Calu3 (cell line): ENCODE measurements around the gene APOL3. TPM values are rescaled to one million over a fixed set of nuclear protein-coding genes. Genes with fewer than 3 reads are reported as not detected.
"Not testable (repeated sequence)": the region's sequence is repeated elsewhere in the genome, so short reads cannot be mapped to it uniquely, and the experiment has no call there.

Source experiments
- BruUV-seq: library from RNA; stranded (reverse); fragments of 400-500 nt; replicated peaks from 2 replicates; lab custom pipeline; 2021; lab: Mats Ljungman, UMichigan
- CTCF ChIA-PET: fragments of 300-600 bp; sonication (Branson Sonifier 250); formaldehyde crosslinking; loops from one replicate; lab custom pipeline; 2022; ENCODE audit warnings: antibody characterized with exemption; lab: Charles Lee
- DNase-seq: peaks from one replicate; pipeline ENCODE4 v3.0.0; 2022
- H3K27ac Mint-ChIP-seq: one replicate; pipeline ENCODE4 v1.8.0; 2022; ENCODE audit warnings: mixed read lengths; ENCODE audit not compliant: unreplicated experiment
- H3K27me3 Mint-ChIP-seq: one replicate; pipeline ENCODE4 v1.8.0; 2022; ENCODE audit warnings: mixed read lengths; ENCODE audit not compliant: unreplicated experiment
- H3K36me3 Mint-ChIP-seq: one replicate; pipeline ENCODE4 v1.8.0; 2022; ENCODE audit warnings: mild to moderate bottlenecking, moderate library complexity, mixed read lengths; ENCODE audit not compliant: insufficient read depth, unreplicated experiment
- H3K4me1 Mint-ChIP-seq: one replicate; pipeline ENCODE4 v1.8.0; 2022; ENCODE audit warnings: mild to moderate bottlenecking, low read depth, mixed read lengths; ENCODE audit not compliant: unreplicated experiment
- H3K4me3 Mint-ChIP-seq: one replicate; pipeline ENCODE4 v1.8.0; 2022; ENCODE audit warnings: mild to moderate bottlenecking, low read depth, moderate library complexity, mixed read lengths; ENCODE audit not compliant: unreplicated experiment
- H3K9me3 Mint-ChIP-seq: one replicate; pipeline ENCODE4 v1.8.0; 2022; ENCODE audit warnings: low read depth, mixed read lengths; ENCODE audit not compliant: unreplicated experiment
- CTCF ChIP-seq: fragments of 200-600 bp; IDR thresholded peaks from one replicate; pipeline ENCODE4 v1.8.0; 2022; ENCODE audit warnings: antibody characterized with exemption; ENCODE audit not compliant: unreplicated experiment
- intact Hi-C: fragments of 100-400 bp; cut with micrococcal nuclease; formaldehyde crosslinking; loops from one replicate; pipeline ENCODE4 v1.10.0; 2022; ENCODE audit not compliant: unreplicated experiment
- total RNA-seq: library from RNA; stranded (reverse); gene quantifications from 2 replicates; pipeline ENCODE4 v1.2.3, GENCODE V29; 2022

APOL3 gene
- total RNA-seq, 1 experiment from 2014 or later, result 7.7 TPM

- CTCF ChIA-PET, result no interaction called here
- intact Hi-C loops, result no loop called here
Measured at GRCh38 chr22:36100134-36100824, 60.3 kb downstream of the APOL3 start.

GRCh38 chr22:36099561-36099960 is 61.0 kb downstream of the APOL3 start:
- H3K27me3 Mint-ChIP-seq, H3K4me1 Mint-ChIP-seq, BruUV-seq, H3K36me3 Mint-ChIP-seq, H3K9me3 Mint-ChIP-seq, DNase-seq, CTCF ChIA-PET, H3K4me3 Mint-ChIP-seq, intact Hi-C loops, H3K27ac Mint-ChIP-seq: not testable (repeated sequence)

More at GRCh38 chr22:36100134-36100824, 60.3 kb downstream of the APOL3 start:
- TF ChIP-seq CTCF, result no peak
- Mint-ChIP-seq H3K4me1 (no peaks in the 10 kb centered on the region), H3K36me3 (no peaks in the 10 kb centered on the region), H3K9me3 (no peaks in the 10 kb centered on the region), H3K27me3 (peaks cover 4% of the 10 kb centered on the region), H3K27ac (no peak overlapping the region), H3K4me3 (no peak overlapping the region)
- no peak for DNase-seq
- no TSS peak for BruUV-seq

GRCh38 chr22:36097880-36098279 is 62.7 kb downstream of the APOL3 start:
- Mint-ChIP-seq H3K27ac (no peak overlapping the region), H3K9me3 (no peaks in the 10 kb centered on the region), H3K27me3 (no peaks in the 10 kb centered on the region), H3K4me3 (no peak overlapping the region), H3K4me1 (no peaks in the 10 kb centered on the region), H3K36me3 (no peaks in the 10 kb centered on the region)
- no TSS peak for BruUV-seq
- no peak for TF ChIP-seq CTCF
- DNase-seq, result no peak
- intact Hi-C loops, result no loop called here
- CTCF ChIA-PET, result no interaction called here

GRCh38 chr22:36090772-36091171 is 69.8 kb downstream of the APOL3 start:
- H3K4me3 Mint-ChIP-seq, H3K36me3 Mint-ChIP-seq, DNase-seq, H3K4me1 Mint-ChIP-seq, intact Hi-C loops, BruUV-seq, H3K27me3 Mint-ChIP-seq, H3K9me3 Mint-ChIP-seq, H3K27ac Mint-ChIP-seq, CTCF ChIA-PET: not testable (repeated sequence)

Other genes with a start within 250 kb of the APOL3 start
- 63.1 and 64.1 TPM in 2 replicates for gene RBFOX2, start 131.9 kb downstream of the APOL3 start, total RNA-seq
- 1.5 and 4.3 TPM in 2 replicates for gene APOL4, start 41.1 kb upstream of the APOL3 start, total RNA-seq
- gene APOL2, start 78.8 kb upstream of the APOL3 start, total RNA-seq, result 90.1 and 154 TPM in 2 replicates
- 313 and 501 TPM in 2 replicates for gene APOL1, start 92.4 kb upstream of the APOL3 start, total RNA-seq
- 526 and 606 TPM in 2 replicates for gene MYH9, start 227.2 kb upstream of the APOL3 start, total RNA-seq